Embryonic facial prominence (tissue), 1 donor: ENCODE data around the gene SPG11.

Experiments used
- DNase-seq: peaks from one replicate; pipeline ENCODE4 v3.0.0-alpha.2; 2016; ENCODE audit errors: extremely low spot score

Gene SPG11

DNA sequence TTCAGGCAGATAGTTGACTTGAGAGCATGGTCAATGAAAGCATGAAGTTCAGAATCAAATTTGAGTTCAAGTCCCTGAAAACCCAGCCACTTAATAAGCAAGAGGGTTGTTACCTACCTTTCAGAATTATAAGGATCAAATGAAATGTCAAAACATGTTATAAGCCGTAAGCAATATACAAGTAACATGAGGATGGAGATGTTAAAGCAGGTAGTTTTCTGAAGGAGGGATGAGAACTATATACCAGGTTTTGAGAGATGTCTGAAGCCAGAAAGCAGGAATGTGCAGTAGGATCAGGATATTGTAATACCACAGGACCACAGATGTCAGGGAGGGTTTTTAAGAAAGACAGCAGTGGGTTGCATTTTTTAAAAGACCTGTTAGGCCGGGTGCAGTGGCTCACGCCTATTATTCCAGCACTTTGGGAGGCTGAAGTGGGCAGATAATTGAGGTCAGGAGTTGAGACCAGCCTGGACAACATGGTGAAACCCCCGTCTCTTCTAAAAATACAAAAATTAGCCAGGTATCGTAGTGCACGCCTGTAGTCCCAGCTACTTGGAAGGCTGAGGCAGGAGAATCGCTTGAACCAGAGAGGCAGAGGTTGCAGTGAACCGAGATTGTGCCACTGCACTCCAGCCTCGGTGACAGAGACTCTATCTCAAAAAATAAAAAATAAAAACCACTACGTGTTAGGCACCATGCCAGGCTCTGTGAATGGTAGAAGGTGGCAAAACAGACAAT is 133.4 kb downstream of the SPG11 start:
- DNase-seq, result no peak

DNA sequence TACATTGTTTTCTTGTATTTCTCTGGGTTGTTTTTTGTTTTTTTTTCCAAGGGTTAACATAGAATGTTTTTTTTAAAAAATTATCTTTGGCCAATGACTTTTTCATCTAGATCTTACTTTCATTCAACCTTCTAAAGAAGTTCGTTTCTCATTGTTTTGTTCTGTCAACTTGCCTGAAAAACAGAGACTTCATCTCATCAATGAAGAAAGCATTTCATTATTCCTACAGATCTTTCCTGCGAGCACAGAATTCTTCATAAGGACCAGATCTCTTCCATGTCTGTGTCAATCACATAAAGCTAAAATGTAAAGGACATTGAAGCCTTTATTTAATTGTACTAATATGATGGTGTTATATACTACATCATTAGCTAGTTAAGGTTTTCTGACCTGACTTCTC is 136.2 kb downstream of the SPG11 start:
- DNase-seq, result no peak

DNA sequence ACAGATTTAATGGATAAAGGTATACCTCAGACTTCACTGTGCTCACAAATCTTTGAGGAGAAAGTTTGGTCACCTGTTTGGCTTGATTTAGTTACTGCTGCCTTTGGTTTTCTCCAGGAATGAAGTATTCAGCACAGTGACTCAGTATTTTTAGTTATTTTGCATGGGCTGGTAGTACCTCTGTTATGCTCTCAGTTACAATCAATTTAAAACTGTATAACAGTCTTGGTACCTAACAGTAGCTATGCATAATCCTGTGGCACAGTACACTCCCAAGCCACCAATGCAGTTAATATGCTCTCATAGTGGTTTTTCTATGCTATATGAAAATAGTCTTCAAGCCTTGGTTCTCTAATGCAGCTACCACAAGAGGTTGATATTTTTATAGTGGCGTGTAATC is 138.4 kb downstream of the SPG11 start:
- no peak for DNase-seq

DNA sequence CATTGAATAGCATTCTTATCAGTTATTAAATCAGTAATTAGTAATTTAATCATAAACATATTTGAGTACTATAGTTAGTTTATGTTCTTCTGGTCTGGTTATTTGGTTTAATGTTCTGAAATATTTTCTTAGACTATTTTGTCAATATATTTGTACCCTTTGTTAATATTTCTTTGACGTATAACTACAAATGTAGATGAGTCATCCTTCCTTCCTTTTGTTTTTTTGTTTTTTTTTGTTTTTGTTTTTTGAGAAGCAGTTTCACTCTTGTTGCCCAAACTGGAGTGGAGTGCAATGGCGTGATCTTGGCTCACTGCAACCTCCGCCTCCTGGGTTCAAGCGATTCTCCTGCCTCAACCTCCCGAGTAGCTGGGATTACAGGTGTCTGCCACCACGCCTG is 143.9 kb downstream of the SPG11 start:
- no peak for DNase-seq

DNA sequence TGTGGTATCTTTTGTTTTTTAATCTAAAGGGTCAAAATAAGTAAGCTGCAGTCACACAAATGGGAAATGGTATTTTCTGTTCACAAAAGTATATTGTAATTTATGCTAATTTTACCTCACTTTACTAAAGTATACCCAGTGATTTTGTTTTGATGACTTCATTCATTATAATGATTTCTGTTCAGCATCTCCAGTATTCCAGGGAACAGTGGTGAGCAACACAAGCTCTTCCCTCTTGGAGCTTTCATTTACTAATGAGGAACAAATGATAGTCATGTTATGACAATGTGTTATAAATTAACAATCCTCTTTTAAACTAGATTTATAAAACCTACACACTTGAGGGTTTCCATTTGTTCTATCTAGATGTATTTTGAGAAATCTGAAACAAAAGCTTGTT is 147.0 kb downstream of the SPG11 start:
- DNase-seq, result no peak
